Trophoblast cell (in vitro differentiated cells and primary cell): ENCODE data around the gene CLEC4D.

Experiments
- DNase-seq, 2 donors: peaks; one replicate each; pipeline ENCODE4 v3.0.0-alpha.2; 2016
- H2AFZ ChIP-seq: 2 replicates; pipeline ENCODE4 v1.6.1; 2013; ENCODE audit warnings: low read length, moderate library complexity, mild to moderate bottlenecking; ENCODE audit not compliant: insufficient read depth, poor library complexity
- H2AK5ac ChIP-seq: 2 replicates; pipeline ENCODE4 v1.6.1; 2013; ENCODE audit warnings: mild to moderate bottlenecking, low read length
- H2BK120ac ChIP-seq: 2 replicates; pipeline ENCODE4 v1.6.1; 2013; ENCODE audit warnings: low read length, mild to moderate bottlenecking, moderate library complexity; ENCODE audit not compliant: insufficient read depth, poor library complexity
- H2BK12ac ChIP-seq: 2 replicates; pipeline ENCODE4 v1.6.1; 2013; ENCODE audit warnings: mild to moderate bottlenecking, low read length, moderate library complexity
- H2BK5ac ChIP-seq: 2 replicates; pipeline ENCODE4 v1.6.1; 2013; ENCODE audit warnings: low read length, low read depth, moderate library complexity, mild to moderate bottlenecking; ENCODE audit not compliant: poor library complexity
- H3K14ac ChIP-seq: 2 replicates; pipeline ENCODE4 v1.6.1; 2013; ENCODE audit warnings: mild to moderate bottlenecking, low read length
- H3K18ac ChIP-seq: 2 replicates; pipeline ENCODE4 v1.6.1; 2013; ENCODE audit warnings: mild to moderate bottlenecking, low read length
- H3K23ac ChIP-seq: 2 replicates; pipeline ENCODE4 v1.6.1; 2013; ENCODE audit warnings: low read length
- H3K27ac ChIP-seq: 2 replicates; pipeline ENCODE4 v1.5.1; 2013; ENCODE audit warnings: low read depth, mild to moderate bottlenecking, inconsistent platforms, low read length, moderate library complexity
- H3K27me3 ChIP-seq: 2 replicates; pipeline ENCODE4 v1.6.1; 2013; ENCODE audit warnings: inconsistent platforms, mild to moderate bottlenecking, low read length, moderate library complexity; ENCODE audit not compliant: insufficient read depth
- H3K36me3 ChIP-seq, 2 experiments: 1 replicate in 1 of 2; 2 replicates in 1 of 2; pipeline ENCODE4 v1.6.1; 2013; ENCODE audit warnings: low read length in 2 of 2, mild to moderate bottlenecking in 2 of 2, moderate library complexity in 1 of 2; ENCODE audit not compliant: insufficient read depth in 2 of 2, control insufficient read depth in 1 of 2
- H3K4ac ChIP-seq: 2 replicates; pipeline ENCODE4 v1.6.1; 2013; ENCODE audit warnings: low read depth, mild to moderate bottlenecking, low read length, moderate library complexity
- H3K4me1 ChIP-seq, 2 experiments: 1 replicate in 1 of 2; 2 replicates in 1 of 2; pipeline ENCODE4 v1.6.1; 2013; ENCODE audit warnings: low read length in 2 of 2, mild to moderate bottlenecking in 2 of 2, moderate library complexity in 1 of 2; ENCODE audit not compliant: insufficient read depth in 2 of 2, control insufficient read depth in 1 of 2
- H3K4me2 ChIP-seq: 2 replicates; pipeline ENCODE4 v1.6.1; 2013; ENCODE audit warnings: inconsistent platforms, mild to moderate bottlenecking, low read length, moderate library complexity
- H3K4me3 ChIP-seq: 2 replicates; pipeline ENCODE4 v1.5.1; 2013; ENCODE audit warnings: mild to moderate bottlenecking, low read depth, low read length, inconsistent platforms
- H3K79me1 ChIP-seq: one replicate; pipeline ENCODE4 v1.6.1; 2013; ENCODE audit warnings: low read length
- H3K79me2 ChIP-seq: 2 replicates; pipeline ENCODE4 v1.6.1; 2013; ENCODE audit warnings: low read length, mild to moderate bottlenecking; ENCODE audit not compliant: control insufficient read depth, insufficient read depth, poor library complexity
- H3K9ac ChIP-seq: 2 replicates; pipeline ENCODE4 v1.6.1; 2013; ENCODE audit warnings: mild to moderate bottlenecking, low read length
- H3K9me3 ChIP-seq: 2 replicates; pipeline ENCODE4 v1.6.1; 2013; ENCODE audit warnings: low read depth, mild to moderate bottlenecking, control low read depth, inconsistent platforms, low read length; ENCODE audit not compliant: insufficient read depth
- H4K12ac ChIP-seq: 2 replicates; pipeline ENCODE4 v1.6.1; 2013; ENCODE audit warnings: low read depth, mild to moderate bottlenecking, low read length, moderate library complexity
- H4K8ac ChIP-seq: 2 replicates; pipeline ENCODE4 v1.6.1; 2013; ENCODE audit warnings: low read depth, mild to moderate bottlenecking, low read length, moderate library complexity
- H4K91ac ChIP-seq: one replicate; pipeline ENCODE4 v1.6.1; 2013; ENCODE audit warnings: low read depth, mild to moderate bottlenecking, low read length, moderate library complexity
- whole genome bisulfite sequencing: extraction: QIAGEN DNeasy Blood & Tissue Kit; methylation state at CpG from one replicate; pipeline ENCODE4 v1.1.7; 2013; ENCODE audit warnings: missing lambda C conversion rate; ENCODE audit not compliant: insufficient read length, insufficient coverage; ENCODE audit errors: extremely low coverage; 5-methylcytosine and 5-hydroxymethylcytosine counted together

Gene CLEC4D

DNA sequence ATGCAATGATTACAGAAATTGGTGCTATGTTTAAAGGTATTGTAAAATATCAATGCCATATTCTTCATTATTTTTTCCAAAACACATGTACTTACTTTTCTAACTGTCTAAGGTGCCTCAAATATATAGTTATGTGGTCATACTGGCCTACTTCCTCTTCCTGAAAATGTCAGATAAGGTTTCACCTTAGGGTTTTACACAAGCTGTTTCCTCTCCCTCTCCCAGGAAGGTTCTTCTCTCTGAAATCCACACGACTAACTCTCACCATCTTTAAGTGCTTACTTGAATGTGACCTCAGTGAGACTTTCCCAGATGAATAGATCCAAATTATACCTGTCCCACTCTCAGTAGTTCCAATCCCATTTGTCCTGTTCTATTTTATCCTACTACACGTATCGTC is 11.6 kb upstream of the CLEC4D start:
- 100% methylated on average over 2 of the region's 3 CpGs for whole genome bisulfite sequencing
- Histone ChIP-seq H3K9me3 (no peaks in the 10 kb centered on the region), H3K79me2 (no peaks in the 10 kb centered on the region)

GRCh38 chr12:8504351-8504750 is 9.0 kb upstream of the CLEC4D start:
- Histone ChIP-seq H3K27ac (no peak overlapping the region), H2BK12ac (no peak overlapping the region), H4K8ac (no peak overlapping the region), H3K18ac (no peak overlapping the region), H3K36me3 (no peaks in the 10 kb centered on the region), H2BK120ac (no peak overlapping the region), H3K4me2 (no peak overlapping the region), H3K4me3 (no peak overlapping the region), H3K9ac (no peak overlapping the region), H2AFZ (no peak overlapping the region), H2AK5ac (no peak overlapping the region), H3K27me3 (no peaks in the 10 kb centered on the region), H3K79me2 (no peaks in the 10 kb centered on the region), H3K79me1 (no peaks in the 10 kb centered on the region), H3K23ac (no peak overlapping the region), H3K4me1 (no peaks in the 10 kb centered on the region), H3K14ac (no peak overlapping the region), H4K12ac (no peak overlapping the region), H4K91ac (no peak overlapping the region), H3K4ac (no peak overlapping the region), H2BK5ac (no peak overlapping the region), H3K9me3 (no peaks in the 10 kb centered on the region)
- WGBS, result no CpG with 5 or more reads among the region's 1 CpG
- no peak for DNase-seq

More for the DNA sequence above, 11.6 kb upstream of the CLEC4D start:
- H3K27ac ChIP-seq, result no peak overlapping the region
- H3K23ac ChIP-seq, result no peak overlapping the region
- H3K4me2 ChIP-seq, result no peak overlapping the region
- H3K36me3 ChIP-seq, result no peaks in the 10 kb centered on the region
- no peaks in the 10 kb centered on the region for H3K4me1 ChIP-seq
- H2AK5ac ChIP-seq, result no peak overlapping the region
- no peaks in the 10 kb centered on the region for H3K27me3 ChIP-seq
- DNase-seq, result no peak
- H3K4ac ChIP-seq, result no peak overlapping the region
- H2AFZ ChIP-seq, result no peak overlapping the region
- no peak overlapping the region for H2BK12ac ChIP-seq
- H4K91ac ChIP-seq, result no peak overlapping the region
- H3K18ac ChIP-seq, result no peak overlapping the region
- H2BK5ac ChIP-seq, result no peak overlapping the region
- H4K12ac ChIP-seq, result no peak overlapping the region
- no peak overlapping the region for H3K9ac ChIP-seq
- H2BK120ac ChIP-seq, result no peak overlapping the region
- H3K4me3 ChIP-seq, result no peak overlapping the region
- H4K8ac ChIP-seq, result no peak overlapping the region
- no peak overlapping the region for H3K14ac ChIP-seq
- H3K79me1 ChIP-seq, result no peaks in the 10 kb centered on the region

DNA sequence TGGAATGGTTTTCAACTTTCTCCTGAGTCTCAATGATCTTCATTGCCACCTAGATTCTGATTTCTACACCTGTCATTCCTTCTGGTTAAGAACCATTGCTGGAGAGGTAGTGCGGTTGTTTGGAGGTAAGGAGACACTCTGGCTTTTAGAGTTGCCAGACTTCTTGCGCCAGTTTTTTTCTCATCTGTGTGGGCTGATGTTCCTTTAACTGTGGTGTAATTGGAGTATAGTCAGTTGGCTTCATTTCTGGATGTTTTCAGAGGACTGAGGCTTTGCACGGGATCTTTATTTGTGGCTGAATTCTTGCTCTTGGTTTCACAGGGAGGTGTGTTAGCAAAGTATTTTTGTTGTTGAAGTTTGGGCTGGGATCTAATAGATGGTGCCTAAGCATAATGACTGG is 5.7 kb upstream of the CLEC4D start:
- H2BK5ac ChIP-seq, result no peak overlapping the region
- no peaks in the 10 kb centered on the region for H3K4me1 ChIP-seq
- H3K23ac ChIP-seq, result no peak overlapping the region
- no peak overlapping the region for H3K4me3 ChIP-seq
- H3K27ac ChIP-seq, result no peak overlapping the region
- H3K14ac ChIP-seq, result no peak overlapping the region
- no peak overlapping the region for H4K91ac ChIP-seq
- H3K4me2 ChIP-seq, result no peak overlapping the region
- no peaks in the 10 kb centered on the region for H3K27me3 ChIP-seq
- H3K36me3 ChIP-seq, result no peaks in the 10 kb centered on the region
- no peak overlapping the region for H3K9ac ChIP-seq
- no peak for DNase-seq
- WGBS, result no CpG with 5 or more reads among the region's 3 CpGs
- no peak overlapping the region for H4K12ac ChIP-seq
- H2AK5ac ChIP-seq, result no peak overlapping the region
- H3K18ac ChIP-seq, result no peak overlapping the region
- no peak overlapping the region for H2BK12ac ChIP-seq
- no peak overlapping the region for H2BK120ac ChIP-seq
- H3K9me3 ChIP-seq, result no peaks in the 10 kb centered on the region
- no peaks in the 10 kb centered on the region for H3K79me1 ChIP-seq
- H3K4ac ChIP-seq, result no peak overlapping the region
- no peak overlapping the region for H2AFZ ChIP-seq
- no peaks in the 10 kb centered on the region for H3K79me2 ChIP-seq
- no peak overlapping the region for H4K8ac ChIP-seq

DNA sequence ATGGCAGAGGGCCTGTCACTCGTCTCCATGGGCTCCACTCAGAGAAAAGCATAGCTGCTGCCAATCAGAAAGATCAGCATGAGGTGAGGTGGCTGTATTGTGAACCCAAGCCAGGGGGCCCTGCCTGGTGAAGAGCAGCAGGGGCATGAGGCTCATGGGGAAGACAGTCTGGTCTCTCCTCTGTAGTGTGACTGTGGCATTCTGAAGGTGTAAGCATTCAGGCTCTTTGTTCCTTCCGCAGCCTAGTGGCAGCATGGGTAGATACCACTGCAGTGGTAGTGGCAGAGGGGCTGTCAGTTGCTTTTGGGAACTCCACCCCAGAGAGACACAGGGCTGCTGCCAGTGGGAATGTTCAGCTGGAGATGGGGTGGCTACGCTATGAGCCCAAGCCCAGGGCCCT is 5.1 kb upstream of the CLEC4D start:
- Histone ChIP-seq H3K4me3 (no peak overlapping the region), H2BK120ac (no peak overlapping the region), H3K9ac (no peak overlapping the region), H3K27ac (no peak overlapping the region), H2BK12ac (no peak overlapping the region), H3K18ac (no peak overlapping the region), H4K8ac (no peak overlapping the region), H3K79me1 (no peaks in the 10 kb centered on the region), H3K9me3 (no peaks in the 10 kb centered on the region), H4K12ac (no peak overlapping the region), H2AFZ (no peak overlapping the region), H3K14ac (no peak overlapping the region), H2AK5ac (no peak overlapping the region), H3K23ac (no peak overlapping the region), H3K27me3 (no peaks in the 10 kb centered on the region), H3K4me2 (no peak overlapping the region), H2BK5ac (no peak overlapping the region), H3K36me3 (no peaks in the 10 kb centered on the region), H3K4me1 (no peaks in the 10 kb centered on the region), H4K91ac (no peak overlapping the region), H3K4ac (no peak overlapping the region), H3K79me2 (no peaks in the 10 kb centered on the region)
- WGBS, result no CpG with 5 or more reads among the region's 3 CpGs
- no peak for DNase-seq
